Muscle of back (tissue), 13 donors: ENCODE results near the gene SGO1. TPM values are rescaled to one million over a fixed set of nuclear protein-coding genes. Genes with fewer than 3 reads are reported as not detected.
"Not testable (repeated sequence)": the region's sequence is repeated elsewhere in the genome, so short reads cannot be mapped to it uniquely, and the experiment has no call there.

Experiments used
- DNase-seq, 3 donors: peaks; one replicate each; pipeline versions ENCODE4 v3.0.0 to v3.0.0-alpha.2; 2013
- long read RNA-seq, 9 donors: transcript quantifications; one replicate each; lab custom pipeline, GENCODE V29; 2026
- polyA plus RNA-seq, 10 donors: library from polyadenylated mRNA; unstranded; fragments of 120-200 nt; gene quantifications; one replicate each; pipeline ENCODE4 v1.2.1, GENCODE V29; 2013; ENCODE audit not compliant: insufficient read length in 10 of 10

Gene SGO1
- 1 to 10 TPM; 4.3 to 7.7 (median 5.6) TPM for polyA plus RNA-seq
- long read RNA-seq, donor 1, partial matches to known transcripts: 0 of 1 reads
- long read RNA-seq, donor 1, other reads (novel, unspliced or antisense): 0 of 1 reads
- long read RNA-seq, donor 2: 0 reads
- long read RNA-seq, donor 3: 0 reads
- long read RNA-seq, donor 4: 0 reads
- long read RNA-seq, donor 5, partial matches to known transcripts: 0 of 1 reads
- long read RNA-seq, donor 5, other reads (novel, unspliced or antisense): 0 of 1 reads
- long read RNA-seq, donor 6, partial matches to known transcripts: 0 of 1 reads
- long read RNA-seq, donor 6, other reads (novel, unspliced or antisense): 0 of 1 reads
- long read RNA-seq, donor 7, partial matches to known transcripts: 0 of 1 reads
- long read RNA-seq, donor 7, other reads (novel, unspliced or antisense): 0 of 1 reads
- long read RNA-seq, donor 8: 0 reads
- long read RNA-seq, donor 9: 0 reads

DNA sequence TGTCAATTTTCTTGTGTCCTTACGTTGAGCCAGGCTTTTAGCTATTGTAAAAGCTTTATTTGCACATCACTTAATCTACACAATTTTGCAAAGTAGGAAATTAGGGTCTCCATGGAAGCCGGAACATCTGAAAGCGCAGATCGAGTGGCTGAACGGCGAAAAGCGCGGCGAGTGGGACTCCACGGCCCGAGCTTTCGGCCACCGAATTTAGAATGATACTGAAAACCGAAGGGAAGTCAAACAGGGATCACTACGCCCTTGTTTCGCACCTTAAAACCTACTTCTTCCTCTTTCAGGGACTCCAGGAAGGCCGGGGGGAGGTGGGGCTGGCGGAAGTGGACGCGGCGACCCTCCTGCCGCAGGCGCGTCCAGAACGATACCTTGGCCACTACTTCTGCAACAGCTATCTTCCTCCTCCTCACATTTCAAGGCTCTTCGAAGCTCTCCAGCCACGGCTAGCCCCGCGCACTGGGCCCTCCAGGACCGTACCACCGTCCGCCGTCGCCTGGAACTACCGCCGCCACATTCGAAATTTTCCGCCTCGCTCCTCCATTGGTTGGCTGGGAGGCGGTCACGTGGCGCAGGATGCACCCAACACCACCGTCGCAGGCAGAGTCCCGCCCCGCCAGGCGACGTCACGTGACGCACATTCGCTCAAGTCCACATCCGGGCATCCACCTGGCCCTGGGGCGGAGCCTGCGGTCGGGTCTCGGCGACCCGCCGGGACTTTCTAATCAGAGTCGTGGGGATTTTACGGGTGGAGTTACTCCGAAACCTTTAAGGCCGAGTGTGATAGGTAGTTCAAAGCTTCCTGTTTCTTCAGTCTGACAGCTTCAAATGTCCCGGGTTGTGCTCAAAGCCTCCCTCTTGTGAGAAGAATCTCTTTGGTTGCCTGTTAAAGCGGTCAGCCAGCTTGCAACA lies at the start of gene SGO1:
TSS of gene SGO1 (minus strand) at position 528 of the 921 bp plus-strand sequence. CDS start 2,179 bp downstream, outside the sequence.
- peak; percentile 98 to 99 (median 99) for DNase-seq

- DNase-seq: no peak
Observed at GRCh38 chr3:20235796-20236195, 49.8 kb upstream of the SGO1 start.

- DNase-seq: peak; percentile 2 to 61 (median 6)
Observed at GRCh38 chr3:20232906-20233780, 47.1 kb upstream of the SGO1 start.

DNA sequence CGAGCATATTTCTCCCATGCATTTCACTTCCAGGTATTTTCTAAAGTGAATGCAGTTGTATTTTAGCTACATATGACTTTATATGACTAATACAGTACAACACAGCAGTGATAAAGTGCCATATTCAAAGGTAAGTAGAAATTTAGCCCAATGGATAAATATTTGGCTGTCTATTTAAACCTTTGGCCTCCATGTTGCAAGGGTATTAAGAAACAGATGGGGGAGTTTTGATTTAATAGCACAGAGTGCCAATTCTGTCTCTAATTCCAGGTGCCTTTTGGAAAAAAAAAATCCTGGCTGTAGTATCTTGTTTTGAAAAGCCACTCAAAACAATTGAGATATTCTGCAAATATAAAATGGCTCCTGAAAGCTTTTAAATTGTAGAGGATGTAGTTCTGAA lies 44.9 kb upstream of the SGO1 start:
- no peak for DNase-seq

DNA sequence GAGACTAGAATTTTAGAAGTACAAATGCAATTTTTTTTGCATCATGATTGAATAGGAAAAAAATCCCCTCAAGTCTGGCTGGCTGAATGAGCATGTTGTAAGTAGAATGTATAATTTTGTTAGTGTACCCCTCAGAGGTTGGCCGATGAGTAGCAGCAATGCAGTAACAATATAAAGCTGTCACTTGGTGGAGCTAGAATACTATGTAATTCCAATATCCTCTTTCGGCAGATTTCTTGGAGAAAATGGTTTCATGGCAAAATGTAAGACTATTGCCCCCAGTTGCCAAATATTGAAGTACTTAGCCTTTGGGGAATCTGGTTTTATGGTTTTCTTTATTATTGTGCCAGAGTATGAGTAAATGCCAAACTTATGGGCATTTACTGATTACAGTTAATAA lies 39.8 kb upstream of the SGO1 start:
- peak; percentile 27 to 76 (median 60) for DNase-seq

DNA sequence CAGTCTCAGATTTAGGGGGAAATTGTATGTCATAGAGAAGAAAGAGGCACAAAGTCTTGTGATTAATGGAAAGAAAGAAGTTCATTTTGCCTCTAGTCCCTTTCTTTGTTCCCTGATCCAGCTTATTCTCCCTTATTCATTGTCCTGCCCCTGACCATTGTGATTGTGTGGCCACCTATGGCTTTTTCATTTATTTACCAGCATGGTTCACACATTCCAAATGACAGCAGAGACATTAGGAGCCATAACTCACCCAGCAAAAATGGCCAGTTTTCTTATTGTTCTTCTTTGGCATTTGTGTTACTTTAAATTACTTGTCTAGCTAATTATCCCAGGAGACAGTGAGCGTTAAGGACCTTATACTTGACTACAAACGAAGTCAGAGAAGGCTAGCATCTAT lies 36.3 kb upstream of the SGO1 start:
- DNase-seq: no peak

DNA sequence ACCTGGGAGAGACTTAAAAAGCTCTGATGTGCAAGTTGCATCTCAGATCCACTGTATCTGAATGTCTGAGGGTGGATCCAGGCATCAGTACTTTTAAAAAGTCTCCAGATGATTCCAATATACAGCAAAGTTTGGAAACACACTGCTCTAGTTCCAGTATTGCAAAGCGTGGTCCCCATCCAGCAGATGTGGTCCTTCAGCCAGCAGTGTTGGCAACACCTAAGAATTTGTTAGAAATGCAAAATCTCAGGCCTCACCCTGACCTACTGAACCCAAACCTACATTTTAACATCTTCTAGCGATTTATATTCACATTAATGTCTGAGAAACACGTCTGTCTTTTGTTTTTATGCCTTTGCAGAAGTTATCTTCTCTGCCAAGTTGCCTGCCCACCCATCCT lies 32.2 kb upstream of the SGO1 start:
- peak; percentile 2 to 45 (median 18) for DNase-seq

GRCh38 chr3:20215636-20216035 lies 29.6 kb upstream of the SGO1 start:
- DNase-seq: no peak

GRCh38 chr3:20213491-20213890 lies 27.5 kb upstream of the SGO1 start:
- DNase-seq: not testable (repeated sequence)

- DNase-seq: not testable (repeated sequence)
Observed at GRCh38 chr3:20207945-20208344, 21.9 kb upstream of the SGO1 start.

DNA sequence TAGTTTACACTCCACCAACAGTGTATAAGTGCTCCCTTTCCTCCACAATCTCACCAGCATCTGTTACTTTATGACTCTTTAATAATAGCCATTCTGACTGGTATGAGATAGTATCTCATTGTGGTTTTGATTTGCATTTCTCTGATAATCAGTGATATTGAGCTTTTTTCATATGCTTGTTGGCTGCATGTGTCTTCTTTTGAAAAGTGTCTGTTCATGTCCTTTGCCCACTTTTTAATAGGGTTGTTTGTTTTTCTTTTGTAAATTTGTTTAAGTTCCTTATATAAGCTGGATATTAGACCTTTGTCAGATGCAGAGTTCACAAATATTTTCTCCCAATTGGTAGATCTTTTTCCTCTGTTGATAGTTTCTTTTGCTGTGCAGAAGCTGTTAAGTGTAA lies 19.9 kb upstream of the SGO1 start:
- not testable (repeated sequence) for DNase-seq

GRCh38 chr3:20201143-20201542 lies 15.1 kb upstream of the SGO1 start:
- DNase-seq: no peak

GRCh38 chr3:20197775-20198174 lies 11.8 kb upstream of the SGO1 start:
- no peak for DNase-seq

- no peak for DNase-seq
Observed at GRCh38 chr3:20194793-20195460, 8.9 kb upstream of the SGO1 start.

DNA sequence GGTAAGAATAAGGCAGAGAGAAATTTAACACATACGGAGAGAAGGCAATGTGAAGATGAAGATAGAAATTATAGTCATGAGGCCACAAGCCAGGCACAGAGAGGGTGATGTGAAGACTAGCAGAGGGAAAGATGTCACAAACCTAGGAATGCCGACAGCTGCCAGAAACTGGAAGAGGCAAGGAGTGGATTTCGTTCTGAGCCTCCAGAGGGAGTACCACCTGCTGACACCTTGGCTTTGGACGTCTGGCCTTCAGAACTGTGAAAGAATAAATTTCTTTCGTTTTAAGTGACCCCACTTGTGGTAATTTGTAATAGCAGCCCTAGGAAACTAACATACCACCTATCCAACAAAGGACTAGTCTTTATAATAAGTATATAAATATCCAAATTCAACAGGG lies 5.0 kb upstream of the SGO1 start:
- no peak for DNase-seq

DNA sequence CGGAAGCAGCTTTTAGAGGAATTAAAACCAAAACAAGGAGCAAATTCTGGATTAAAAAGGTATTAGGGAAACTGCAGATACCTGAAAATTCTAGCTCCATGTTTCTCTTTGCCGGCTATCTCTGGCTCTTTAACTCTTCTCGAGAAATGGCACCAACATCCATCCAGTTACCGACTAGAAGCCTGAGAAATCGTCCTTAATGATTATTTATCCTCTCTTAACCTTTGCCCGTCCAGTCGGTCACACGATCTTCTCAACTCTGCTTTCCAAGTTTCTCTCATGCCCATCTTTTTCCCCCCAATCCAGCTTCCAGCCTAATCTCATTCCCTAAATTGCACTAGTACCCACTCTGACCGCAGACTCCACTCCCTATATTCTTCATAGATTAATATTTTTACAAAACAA lies 596 bp upstream of the SGO1 start:
- DNase-seq: peak in 1 of 3 donors; percentile 46

DNA sequence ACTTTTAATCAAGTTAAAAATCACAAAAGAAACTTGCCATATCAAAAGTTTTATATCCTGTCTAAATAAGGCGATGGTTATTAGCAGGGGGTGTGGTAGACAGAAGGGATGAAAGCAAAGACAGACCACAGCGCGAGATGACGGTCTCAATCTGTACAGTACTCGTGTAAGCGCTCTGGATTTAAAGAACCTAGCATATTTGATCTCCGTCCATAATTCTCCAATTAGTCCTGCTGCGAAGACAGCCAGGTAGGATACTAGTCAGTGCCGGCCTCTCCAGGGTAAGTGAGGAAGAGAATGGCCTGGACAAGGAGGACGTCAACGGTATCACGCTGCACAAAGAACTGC lies 701 bp downstream of the SGO1 start:
- DNase-seq: peak in 1 of 3 donors; percentile 6

DNA sequence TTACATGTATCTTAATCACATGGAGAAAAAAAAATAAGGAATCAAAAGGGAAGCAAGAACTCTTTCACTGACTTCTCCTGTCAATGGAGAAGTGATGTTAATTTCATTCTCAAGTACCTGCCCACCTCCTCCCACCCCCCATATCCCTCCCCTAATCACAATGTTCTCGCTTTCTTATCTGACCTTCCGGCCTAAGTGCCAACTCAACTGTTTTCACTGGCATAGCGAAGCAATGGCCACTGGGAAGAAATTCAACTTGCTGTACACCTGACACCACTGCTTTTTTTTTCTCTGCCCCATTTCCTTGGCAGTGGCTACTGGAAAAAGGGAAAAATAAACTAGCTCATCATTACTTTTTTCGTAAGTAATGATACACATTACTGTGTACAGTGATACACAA lies 3.8 kb downstream of the SGO1 start:
- no peak for DNase-seq

DNA sequence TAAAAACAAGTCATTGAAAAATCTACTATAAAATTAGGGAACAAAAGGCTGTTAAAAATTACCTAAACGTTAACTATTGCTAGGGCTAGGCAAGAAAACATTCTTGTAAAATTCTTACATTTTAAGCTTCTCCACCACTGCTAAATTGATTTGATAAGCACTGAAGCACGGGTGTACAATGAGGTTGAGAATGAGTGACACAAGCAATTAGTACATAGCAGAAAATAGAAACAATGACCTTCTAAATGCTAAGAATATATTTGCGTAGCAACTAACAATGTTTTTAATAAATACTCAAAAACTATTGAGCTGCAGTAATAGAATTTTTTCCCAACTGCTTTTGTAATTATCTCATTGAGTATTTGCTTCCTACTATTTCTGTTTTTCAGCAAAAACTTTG lies 4.7 kb downstream of the SGO1 start:
- no peak for DNase-seq

DNA sequence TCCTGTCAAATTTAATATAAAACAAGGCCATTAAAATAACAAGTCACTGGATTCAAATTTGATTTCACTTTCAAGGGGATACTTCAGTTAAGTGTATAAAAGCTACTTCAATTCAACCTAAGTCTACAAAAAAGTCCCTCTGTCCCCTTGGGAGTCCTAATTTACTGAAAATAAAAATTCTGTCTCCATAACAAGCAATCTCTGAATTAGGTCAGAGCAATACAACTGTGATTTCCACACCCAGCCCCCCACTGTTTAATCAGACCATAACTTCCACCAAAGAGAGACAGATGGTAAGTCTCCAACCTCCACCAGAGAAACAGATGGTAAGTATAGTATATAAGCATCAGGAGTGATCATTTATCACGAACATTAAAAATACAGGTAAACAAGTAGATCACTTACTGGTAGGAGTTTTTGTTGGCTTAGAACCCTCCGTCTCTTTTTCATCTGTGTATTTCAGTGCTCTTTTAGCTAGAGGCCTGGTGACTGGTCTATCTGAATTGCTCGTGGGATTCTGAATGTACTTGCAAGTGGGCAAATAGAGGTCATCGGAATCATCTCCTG lies 12.1 kb downstream of the SGO1 start:
- DNase-seq: no peak

GRCh38 chr3:20161714-20162113 lies 24.3 kb downstream of the SGO1 start:
- no peak for DNase-seq
